HG03159 (cell line): ENCODE results near the gene PKNOX2.

Experiments
- ATAC-seq: cut with Tn5 transposase; IDR thresholded peaks from one replicate; pipeline ENCODE4 v1.9.1; 2021; ENCODE audit warnings: mild to moderate bottlenecking, moderate library complexity; ENCODE audit not compliant: unreplicated experiment

Gene PKNOX2

DNA sequence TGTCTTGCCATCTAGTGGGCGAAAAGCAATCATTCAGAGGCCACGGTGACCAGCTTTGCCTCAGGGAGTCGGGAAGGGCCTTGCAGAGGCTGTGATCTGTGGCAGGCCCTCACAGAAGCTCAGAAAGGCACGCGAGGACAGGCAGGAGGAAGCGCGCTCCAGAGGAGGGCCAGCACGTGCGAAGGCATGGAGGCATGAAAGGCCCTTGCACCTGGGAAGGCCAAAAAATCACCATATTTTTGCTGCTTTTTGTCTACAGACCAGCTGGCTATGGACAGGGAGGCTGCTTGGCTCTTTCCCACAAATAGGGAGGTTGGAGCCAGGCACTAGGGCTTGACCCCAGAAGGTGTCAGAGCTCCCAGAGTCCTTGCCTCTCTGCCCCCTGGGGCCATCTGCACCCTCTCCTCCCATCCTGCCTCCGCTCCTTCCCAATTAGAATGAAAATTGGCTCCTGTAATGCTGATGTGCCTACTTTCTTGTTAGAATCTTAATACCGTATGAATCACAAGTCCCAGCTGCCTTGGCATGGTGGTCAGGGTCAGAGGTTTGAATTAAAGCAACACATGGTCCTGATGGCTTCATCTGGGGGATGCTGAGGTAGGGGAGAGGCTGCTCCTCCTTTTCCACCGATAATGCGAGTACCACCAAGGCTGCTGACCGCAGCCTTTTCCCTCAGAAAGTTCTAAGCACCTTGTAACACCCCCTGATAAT is 262.4 kb downstream of the PKNOX2 start:
- ATAC-seq, result no peak

DNA sequence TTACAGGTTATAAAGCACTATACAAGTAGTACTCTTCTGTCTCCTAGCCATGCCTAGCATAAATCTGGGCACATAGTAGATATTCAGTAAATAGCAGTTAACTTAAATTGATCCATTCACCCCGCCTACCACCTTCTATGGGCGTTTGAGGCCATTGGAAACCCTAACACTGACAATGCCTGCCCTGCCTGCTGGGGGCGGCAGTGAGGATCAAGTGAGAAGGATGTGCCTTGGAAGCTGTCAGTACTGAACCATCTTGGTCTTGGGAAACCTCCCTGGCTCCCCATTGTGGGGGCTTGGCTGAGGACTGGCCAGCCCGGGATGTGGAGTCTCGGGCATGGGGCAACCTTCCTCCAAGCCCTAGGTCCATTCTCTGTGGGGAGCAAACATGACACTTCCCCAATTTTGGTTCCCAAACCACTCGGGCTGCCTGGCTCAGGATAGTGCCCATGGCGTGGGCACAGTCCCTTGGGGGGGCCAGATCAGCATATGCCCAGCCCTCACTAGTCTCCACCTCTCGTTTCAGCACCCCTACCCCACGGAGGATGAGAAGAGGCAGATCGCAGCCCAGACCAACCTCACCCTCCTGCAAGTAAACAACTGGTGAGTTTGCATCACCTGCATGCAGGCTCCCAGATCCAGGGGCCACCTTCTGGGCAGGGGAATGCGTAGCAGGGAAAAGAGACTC is 264.1 kb downstream of the PKNOX2 start:
- ATAC-seq, result no peak

DNA sequence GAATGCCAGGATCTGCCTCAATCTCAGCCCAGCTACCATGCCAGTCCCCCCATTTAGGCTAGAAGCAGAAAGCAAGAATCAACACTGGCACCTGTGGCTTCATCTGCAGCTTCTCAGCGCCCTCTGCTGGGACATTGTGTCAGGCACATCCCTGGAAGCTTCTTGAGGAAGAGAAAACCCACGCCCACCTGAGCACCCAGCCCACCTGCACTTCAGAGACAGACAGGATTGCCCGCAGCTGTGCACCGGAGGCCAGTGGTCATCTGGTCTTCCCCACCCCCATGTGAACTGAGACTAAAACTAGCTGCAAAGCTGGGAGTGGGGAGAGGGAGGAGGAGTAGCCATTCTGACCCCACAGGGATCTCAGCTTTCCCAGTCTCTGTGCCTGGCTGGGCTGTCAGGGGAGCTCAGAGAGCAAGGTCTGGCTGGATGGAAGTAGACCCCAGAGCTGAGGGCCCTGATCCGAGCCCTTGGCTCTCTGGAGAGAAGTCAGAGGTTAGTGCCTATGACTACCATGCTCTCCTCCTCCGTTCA is 264.7 kb downstream of the PKNOX2 start:
- ATAC-seq, result peak; percentile 54

DNA sequence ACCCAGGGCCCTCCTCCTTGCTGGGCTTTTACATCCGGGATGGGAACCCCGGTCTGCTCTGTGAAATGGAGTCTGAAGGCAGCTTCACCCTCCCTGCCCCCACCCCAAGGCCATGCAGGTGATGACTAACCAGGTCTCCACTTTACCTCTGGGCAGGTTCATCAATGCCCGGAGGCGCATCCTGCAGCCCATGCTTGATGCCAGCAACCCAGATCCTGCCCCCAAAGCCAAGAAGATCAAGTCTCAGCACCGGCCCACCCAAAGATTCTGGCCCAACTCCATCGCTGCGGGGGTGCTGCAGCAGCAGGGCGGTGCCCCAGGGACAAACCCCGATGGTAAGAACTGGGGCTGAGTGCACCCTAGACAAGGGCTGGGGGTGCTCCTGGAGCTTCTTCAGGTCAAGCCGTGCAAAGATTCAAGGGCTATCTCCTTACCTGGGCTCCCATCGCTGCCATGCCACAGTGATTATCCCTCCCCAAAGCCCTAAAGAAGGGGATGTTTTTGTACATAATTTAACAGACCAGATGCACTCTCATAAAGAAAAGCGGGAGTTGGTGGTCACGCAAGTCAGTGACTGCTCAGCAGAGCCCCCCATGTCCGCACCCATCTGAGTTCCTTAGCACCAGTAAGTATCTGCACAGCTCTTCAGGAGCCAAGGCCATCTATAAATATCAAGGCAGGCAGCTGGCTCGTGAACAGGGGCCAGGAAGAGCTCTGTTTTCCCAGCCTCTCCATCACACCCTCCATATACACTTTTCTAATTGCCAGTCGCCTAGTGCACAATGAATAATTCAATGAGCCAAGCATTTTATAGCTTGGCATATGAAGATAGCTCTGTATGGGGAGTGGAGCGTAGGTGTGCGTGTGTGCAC is 265.5 kb downstream of the PKNOX2 start:
- no peak for ATAC-seq

DNA sequence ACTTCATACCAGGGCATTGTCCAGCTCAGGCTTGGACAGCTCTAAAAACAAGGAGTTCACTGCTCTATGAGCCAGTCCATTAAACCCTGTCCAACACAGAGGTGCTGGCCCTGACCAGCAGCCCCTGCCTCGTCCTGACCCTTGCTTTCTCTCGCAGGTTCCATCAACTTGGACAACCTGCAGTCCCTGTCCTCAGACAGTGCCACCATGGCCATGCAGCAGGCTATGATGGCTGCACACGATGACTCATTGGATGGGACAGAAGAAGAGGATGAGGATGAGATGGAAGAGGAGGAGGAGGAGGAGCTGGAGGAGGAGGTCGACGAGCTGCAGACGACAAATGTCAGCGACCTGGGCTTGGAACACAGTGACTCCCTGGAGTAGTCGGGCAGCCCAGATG is 266.5 kb downstream of the PKNOX2 start:
- no peak for ATAC-seq

DNA sequence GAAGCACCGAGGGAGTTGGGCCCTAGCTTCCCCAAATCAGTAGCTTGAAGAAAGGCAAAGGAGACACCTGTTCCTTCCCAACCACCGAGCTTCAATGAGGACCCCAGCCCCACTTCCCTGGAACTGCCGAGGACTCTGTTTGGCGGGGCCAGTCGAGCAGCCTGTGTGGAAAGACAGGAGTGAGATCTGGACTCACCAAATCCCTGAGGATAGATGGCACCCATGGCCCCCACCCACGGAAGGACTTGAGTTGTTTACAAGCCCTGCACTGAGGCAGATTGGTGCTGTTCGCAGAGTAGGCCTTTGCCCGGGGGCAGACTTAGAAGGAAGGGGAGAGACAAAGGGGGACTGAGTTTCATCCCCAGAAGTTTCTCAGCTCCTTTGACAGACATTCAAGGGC is 266.9 kb downstream of the PKNOX2 start:
- no peak for ATAC-seq

DNA sequence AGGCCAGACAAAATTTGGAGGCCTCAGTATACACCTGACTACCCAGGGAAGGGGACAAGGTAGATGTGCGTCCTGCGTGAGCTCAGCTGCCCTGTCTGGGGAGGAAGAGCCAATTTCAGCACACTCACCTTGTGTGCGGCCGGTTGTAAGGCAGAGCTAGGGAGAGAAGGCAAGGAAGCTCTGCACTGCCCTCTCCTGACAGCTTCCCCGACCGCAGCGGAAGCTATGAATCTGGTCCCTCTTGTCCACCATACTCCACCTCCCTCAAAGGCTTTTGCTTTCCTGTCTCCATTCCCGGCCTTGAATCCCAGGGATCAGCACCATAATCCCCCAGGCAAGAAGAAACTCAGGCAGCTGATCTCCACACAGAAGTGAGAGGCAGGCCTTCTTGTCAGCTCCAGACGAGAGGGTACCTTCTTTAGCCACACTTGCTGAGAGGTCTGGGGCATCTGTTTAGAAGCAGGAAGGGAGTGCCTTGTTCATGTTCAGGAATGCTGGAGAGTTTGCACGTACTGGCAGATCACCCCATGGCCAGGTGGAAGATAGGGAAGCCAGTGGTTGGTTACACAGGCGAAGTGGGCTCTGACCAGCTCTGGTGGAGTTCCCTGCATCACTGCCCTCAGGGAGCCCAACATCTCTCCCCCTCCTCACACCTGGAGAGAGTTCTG is 269.0 kb downstream of the PKNOX2 start:
- peak; percentile 67 for ATAC-seq

DNA sequence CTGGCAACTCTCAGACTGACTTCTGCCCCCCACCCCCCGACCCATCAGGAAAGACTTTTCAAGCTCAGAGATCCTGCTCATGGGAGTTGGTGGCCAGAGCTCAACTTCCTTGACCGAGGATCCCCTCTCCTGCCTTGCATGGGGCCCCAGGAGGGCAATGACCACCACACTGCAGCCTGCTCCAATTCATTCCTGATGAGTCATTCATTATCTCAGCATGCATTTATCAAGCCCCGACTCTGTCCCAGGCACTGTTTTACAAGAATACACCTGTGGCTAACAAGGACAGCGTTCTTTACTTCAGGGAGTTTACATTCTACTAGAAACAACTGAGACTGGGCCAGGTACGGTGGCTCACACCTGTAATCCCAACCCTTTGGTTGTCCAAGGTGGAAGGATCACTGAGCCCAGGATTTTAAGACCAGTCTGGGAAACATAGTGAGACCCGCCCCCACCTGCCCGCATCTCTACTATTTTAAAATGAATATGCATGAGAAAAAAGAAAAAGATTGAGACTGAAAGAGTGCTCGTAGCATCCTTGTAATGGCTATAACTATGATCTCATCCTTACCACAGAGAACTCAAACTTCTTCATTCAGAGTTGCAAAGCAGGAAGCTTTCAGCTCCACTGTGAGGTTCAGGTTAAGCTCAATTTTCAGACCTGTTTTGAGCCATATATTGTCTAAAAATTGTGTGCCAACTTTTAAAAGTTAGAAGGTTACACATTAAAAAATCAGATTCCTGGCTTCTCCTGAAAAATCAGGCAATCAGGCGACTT is 271.1 kb downstream of the PKNOX2 start:
- no peak for ATAC-seq

DNA sequence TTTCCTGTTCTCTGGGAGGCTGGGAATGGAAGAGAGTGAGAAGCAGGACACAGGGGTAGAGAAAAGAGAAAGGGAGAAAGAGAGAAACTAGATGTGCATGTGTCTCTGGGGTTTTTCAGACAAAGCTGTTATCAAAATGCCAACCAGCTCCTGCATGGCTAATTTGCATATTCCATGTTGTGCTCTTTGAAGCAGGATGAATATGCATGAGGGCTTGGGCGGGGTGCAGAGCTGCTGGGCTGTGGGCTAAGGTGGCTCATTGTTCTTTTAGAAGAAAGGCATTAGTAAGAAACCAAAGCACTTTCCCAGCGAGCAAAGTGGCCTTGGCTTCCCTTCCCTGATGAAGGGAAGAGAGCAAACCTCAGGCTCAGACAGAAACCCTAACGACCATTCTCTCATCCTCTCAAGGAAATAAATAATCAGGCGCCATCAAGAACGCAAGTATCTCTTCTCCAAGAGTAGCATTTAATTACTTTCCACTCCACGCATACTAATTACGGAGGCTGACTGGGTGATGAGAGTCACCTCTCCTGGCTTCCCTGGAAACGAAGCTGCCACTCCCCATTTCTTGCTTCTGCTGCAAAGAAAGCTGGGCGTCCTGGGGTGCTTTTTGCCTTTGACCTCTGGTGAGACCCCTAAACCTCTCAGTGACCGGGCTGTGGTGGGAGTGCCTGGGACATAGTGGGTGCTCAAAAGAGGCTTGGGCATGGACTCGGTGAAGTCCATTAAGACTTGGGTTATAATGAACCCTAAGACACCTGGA is 277.3 kb downstream of the PKNOX2 start:
- ATAC-seq, result no peak

DNA sequence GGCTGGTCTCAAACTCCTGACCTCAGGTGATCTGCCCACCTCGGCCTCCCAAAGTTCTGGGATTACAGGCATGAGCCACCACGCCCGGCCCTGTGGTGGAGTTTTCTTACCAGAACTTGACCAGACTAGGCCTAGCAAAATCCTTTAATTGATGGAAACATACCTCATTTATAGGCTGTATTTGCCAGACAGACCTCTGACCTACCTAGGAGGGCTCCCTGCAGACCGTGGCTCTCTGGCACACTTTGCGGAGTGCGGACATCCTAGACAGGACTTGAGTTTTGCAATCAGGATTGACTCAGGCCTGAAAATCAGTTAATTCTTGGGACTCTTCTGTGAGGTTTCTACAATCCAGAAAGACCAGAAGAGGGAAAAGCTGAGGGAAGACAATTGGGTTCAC is 278.4 kb downstream of the PKNOX2 start:
- no peak for ATAC-seq

DNA sequence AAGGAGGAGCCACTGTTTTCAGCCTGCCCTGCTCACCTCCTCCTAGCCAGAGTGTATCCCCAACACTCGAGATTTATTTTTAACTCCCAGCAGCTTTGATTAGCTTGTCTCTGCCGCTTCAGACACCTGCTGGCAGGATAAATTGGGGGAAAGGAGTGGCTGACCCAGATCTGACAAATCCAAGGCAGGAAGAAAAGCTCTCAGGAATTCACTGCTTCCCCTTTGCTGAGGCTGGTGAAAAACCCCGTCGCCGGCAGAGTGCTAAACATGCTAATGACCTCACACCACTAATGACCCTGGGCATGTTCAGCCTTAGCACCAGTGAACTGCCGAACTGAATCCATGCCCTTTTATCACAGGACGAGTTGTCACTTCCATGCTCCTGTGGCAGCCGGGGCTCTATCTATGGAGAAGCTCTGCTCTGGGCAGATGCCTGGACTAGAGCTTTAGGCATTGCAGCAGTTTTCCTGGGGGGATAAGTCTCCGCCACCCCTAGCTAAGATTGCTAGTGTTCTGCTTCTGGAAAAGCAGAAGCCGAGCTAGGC is 279.3 kb downstream of the PKNOX2 start:
- no peak for ATAC-seq

DNA sequence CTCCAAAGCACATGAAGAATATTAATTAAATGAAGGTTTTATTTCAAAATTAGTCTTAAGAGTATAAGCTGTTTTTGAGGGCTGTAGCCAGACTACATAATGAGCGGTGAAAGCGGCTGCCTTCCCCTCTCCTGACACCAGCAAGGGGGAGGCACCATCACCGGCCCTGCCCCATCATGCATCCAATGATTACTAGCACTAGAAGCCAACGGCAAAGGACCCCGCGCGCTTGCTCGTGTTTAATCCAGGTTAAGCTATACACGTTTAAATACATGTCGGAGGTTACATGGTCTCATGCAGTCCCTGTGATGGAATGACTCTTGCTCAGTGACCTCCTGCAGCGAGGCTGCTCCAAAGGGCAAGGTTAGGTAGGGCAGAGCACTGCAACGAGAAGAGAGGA is 281.2 kb downstream of the PKNOX2 start:
- no peak for ATAC-seq

DNA sequence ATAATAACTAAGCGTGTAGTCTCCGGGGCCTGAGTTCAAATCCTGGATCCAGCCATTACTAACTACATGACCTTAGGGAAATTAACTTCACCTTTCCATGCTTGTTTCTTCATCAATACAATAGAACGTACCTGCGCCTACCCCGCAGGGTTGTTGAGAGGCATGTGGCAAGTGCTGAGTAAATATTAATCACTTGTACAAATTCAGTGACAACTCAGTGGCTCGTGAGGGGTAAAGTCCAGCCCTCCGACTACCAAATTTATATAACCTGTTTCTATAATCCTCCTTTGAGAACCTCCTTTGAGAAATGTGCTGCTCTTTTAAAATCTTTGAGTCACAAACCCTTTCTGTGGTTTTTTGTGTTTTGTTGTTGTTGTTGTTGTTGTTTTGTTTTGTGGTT is 281.7 kb downstream of the PKNOX2 start:
- no peak for ATAC-seq

DNA sequence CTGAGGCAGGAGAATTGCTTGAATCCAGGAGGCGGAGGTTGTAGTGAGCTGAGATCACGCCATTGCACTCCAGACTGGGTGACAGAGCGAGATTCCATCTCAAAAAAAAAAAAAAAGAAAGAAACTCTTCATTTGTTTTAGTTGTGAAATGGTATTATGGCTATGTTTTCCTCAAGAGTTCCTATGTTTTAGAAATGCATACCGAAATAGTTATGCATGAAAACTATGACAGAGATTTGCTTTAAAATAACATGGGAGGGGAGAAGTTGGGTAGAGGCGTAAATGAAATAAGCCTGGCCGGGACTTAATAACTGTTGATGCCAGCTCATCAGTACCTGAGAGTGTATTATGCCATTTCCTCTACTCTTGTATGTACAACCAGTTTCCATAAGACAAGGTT is 283.2 kb downstream of the PKNOX2 start:
- no peak for ATAC-seq

DNA sequence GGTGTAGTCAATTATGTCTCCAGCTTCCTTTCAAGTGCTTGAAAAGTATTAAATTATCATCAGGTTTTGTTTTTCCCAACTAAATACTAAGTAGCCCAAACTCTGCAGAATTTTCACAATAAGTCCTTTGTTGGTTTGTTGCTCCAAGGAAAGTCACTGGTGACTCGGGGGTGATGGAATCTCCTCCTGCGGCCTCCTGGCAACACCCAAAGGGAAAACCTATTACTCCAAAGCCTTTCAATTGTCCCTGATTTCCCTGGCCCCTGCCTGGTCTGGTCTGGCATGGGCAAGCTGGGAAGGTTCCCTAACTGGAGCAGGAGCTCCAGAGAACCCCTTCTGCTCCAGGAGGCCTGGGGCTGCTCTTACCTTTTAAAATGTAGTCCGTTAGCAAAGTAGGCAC is 283.6 kb downstream of the PKNOX2 start:
- no peak for ATAC-seq

DNA sequence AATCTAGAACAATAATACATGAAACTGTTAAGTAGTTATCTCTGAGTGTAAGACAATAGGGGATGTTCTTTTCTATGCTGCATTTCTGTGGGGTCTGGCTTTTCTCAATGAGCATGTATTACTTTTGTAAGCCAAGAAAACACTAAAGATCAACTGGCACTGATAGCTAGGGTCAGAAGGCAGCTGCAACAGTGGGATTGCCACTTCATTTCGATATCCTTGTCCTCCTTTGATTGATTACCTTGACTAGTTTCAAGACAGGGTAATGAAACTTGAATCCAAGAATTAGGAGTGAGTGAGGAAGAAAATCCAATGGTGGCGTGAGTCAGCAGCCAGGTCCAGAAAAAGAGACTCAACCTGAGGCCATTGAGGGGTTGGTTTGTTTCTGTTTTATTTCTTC is 285.0 kb downstream of the PKNOX2 start:
- no peak for ATAC-seq

DNA sequence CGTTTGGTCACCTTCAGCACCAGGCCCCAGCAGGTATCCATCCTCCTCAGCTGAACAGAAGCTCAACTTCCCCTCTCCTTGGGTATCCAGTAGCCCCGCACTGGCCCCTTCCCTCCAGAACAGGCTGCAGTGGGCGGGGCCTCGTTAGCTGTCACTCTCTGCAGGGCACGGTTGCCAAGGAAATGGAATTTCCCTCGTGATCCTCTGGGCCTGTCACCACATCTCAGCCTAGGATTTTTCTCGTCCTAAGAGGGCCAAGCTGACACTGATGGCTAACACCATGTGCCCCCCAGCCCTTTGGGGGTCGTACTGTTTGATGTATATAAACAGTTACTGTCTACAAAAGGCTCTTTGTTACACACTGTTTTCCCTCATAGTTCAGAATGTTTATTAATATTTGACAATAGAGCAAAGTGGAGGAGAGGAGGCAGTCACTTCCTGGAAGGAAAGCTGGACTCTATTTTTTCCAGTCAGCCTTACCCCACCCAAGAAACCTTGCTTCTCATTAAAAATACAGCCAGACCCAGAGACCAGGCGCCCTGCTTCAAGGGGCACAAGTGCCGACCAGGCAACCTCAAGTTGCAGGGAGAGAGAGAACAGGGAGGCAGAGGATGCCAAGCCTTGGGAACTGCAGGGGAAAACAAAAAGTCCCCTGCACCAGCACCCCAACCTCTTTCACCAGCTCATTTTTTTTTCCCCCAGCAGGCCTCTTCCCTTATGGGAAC is 287.0 kb downstream of the PKNOX2 start:
- ATAC-seq, result peak; percentile 62

DNA sequence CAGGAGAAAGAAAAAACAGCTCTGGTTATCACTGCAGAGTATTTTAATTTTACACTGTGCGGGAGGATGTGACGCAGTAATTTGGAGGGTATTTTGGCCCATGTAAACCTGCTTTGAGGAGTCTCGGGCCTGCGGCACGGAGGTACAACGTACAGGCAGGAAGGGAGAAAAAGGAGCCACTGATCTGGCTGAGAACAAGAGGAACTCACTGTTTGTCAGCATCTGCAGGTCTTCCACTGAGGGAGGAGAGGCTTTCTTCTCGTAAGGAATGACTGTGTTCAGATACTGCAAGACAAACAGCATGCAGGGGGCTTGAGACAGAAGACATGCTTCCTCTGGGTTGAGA is 287.5 kb downstream of the PKNOX2 start:
- ATAC-seq, result no peak

DNA sequence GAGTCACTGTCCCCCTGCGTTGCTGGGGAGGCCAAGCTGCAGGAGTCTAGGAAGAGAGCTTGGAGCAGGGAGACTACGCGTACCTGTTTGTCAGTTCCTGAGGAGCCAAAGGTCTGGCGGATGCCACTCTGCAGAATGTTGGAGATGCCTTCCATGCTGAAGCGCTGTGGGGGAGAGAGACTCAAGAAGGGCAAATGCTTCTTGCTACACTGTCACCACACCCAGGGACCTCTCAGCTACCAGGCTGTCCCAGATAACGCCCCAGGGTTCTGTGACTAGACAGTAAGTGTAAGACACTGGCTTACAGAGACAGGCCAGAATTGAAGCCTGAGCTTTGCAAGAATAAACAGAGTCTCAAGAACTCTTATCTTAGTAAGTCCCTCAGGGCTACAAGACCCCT is 289.5 kb downstream of the PKNOX2 start:
- ATAC-seq, result no peak
